Lower leg skin (tissue), 4 donors: ENCODE measurements around the gene CILP. TPM values are rescaled to one million over a fixed set of nuclear protein-coding genes. Genes with fewer than 3 reads are reported as not detected.
A peak's percentile ranks its signal among the peaks of the same experiment; 100 is the strongest.

Experiments
- DNase-seq, 2 donors: peaks; one replicate each; pipeline ENCODE4 v3.0.0-alpha.2; 2019; ENCODE audit warnings: low spot score in 2 of 2
- H3K4me3 ChIP-seq: fragments of 200-600 bp; sonication (generic); 2 replicates; pipeline ENCODE4 v1.5.1; 2017; ENCODE audit warnings: mild to moderate bottlenecking, low read depth; ENCODE audit not compliant: poor library complexity, severe bottlenecking
- POLR2A ChIP-seq, 2 donors: fragments of 450-650 bp; IDR thresholded peaks; one replicate each; pipeline ENCODE4 v1.6.1; 2016 to 2017; ENCODE audit warnings: antibody characterized with exemption in 2 of 2, mild to moderate bottlenecking in 1 of 2, moderate library complexity in 1 of 2
- WGBS, 2 donors: methylation state at CpG; one replicate each; pipeline ENCODE4 v1.1.5; 2018; 5-methylcytosine and 5-hydroxymethylcytosine counted together
- intact Hi-C: fragments of 100-400 bp; cut with DNase I; formaldehyde crosslinking; loops from one replicate; pipeline ENCODE4 v1.15.0; 2023; ENCODE audit warnings: low total_unique reads
- total RNA-seq, 4 donors: library from RNA; depleted of rRNA; stranded (reverse); fragments of >200 nt; gene quantifications; one replicate each; pipeline ENCODE4 v1.1.0, GENCODE V29; 2016
- TF ChIP-seq, protein P1 (sequence below), 3 donors: fragments of 450-650 bp; IDR thresholded peaks; one replicate each; pipeline ENCODE4 v1.5.1; 2016; ENCODE audit warnings: antibody characterized with exemption in 3 of 3, mild to moderate bottlenecking in 3 of 3, moderate library complexity in 2 of 3

CILP gene, protein sequence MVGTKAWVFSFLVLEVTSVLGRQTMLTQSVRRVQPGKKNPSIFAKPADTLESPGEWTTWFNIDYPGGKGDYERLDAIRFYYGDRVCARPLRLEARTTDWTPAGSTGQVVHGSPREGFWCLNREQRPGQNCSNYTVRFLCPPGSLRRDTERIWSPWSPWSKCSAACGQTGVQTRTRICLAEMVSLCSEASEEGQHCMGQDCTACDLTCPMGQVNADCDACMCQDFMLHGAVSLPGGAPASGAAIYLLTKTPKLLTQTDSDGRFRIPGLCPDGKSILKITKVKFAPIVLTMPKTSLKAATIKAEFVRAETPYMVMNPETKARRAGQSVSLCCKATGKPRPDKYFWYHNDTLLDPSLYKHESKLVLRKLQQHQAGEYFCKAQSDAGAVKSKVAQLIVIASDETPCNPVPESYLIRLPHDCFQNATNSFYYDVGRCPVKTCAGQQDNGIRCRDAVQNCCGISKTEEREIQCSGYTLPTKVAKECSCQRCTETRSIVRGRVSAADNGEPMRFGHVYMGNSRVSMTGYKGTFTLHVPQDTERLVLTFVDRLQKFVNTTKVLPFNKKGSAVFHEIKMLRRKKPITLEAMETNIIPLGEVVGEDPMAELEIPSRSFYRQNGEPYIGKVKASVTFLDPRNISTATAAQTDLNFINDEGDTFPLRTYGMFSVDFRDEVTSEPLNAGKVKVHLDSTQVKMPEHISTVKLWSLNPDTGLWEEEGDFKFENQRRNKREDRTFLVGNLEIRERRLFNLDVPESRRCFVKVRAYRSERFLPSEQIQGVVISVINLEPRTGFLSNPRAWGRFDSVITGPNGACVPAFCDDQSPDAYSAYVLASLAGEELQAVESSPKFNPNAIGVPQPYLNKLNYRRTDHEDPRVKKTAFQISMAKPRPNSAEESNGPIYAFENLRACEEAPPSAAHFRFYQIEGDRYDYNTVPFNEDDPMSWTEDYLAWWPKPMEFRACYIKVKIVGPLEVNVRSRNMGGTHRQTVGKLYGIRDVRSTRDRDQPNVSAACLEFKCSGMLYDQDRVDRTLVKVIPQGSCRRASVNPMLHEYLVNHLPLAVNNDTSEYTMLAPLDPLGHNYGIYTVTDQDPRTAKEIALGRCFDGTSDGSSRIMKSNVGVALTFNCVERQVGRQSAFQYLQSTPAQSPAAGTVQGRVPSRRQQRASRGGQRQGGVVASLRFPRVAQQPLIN
- total RNA-seq: 10 to 100 TPM in 2 of 4 donors, 1 to 10 TPM in 2; 3.9 to 66.8 (median 9.3) TPM

DNA sequence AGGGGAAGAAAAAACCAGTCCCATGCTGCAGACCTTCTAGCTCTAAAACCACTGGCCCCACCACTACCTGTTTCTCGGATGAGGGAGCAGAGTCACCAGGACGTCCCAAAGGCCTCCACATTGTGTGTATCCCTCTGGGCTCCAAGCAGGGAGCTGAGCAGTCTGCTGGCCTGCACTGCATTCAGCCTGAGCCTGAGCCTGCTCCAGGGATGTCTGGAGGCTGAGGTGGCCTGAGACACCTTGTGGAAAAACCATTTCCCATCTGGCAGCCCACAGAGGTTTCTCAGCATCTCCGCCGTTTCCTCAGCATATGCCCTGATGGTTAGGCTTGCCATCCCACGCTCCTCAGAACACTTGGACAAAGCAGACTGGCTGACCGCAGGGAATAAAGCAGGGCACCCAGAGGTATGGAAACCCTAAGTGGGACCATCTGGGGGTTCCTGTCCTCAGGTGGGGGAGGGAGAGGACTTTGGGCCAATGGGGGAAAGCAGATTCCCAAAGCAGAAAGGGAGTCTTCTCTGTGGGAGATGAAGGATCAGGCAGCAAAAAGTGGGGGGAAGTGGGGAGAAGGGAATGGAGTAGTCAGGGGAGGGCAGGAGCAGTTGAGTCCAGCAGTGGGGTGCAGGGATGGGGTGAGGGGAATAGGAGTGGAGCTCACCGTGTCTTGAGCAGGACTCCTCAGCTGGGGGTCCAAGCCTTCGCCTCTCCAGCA is at the start of gene CILP:
Gene CILP (minus strand): TSS at position 704 of the 712 bp plus-strand sequence. CDS start 1,718 bp downstream, outside the sequence.
- intact Hi-C loops: loop anchor here (5.0 kb wide), 1 partner anchor 1291 kb away; the partner anchor contains the start of gene RPL4
- TF ChIP-seq POLR2A (IDR thresholded peaks at IDR 0.05): no peak
- DNase-seq: no peak
- H3K4me3 ChIP-seq: no peak within 1 kb of the TSS
- WGBS, 2 donors: 73 to 85% methylated on average over 8 of the region's 8 CpGs

DNA sequence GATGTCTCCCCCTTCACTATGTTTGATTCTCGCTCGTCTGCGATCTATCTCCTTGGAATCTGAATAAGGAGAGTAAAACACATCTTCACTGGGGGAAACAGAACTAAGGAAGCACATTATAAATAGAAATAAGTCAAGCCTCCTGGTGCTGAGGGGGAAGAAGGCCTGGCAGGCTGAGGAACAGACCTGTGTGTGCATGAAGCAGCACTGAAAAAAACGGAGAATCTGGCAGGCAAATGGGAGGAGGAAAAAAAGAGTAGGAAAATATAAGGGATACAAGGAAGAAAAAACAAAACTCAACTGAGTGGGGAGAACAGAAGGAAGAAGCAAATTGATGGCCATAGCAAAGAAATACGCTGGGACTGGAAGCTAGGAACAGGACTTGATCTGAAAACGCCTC is 49.7 kb upstream of the CILP start:
- H3K4me3 ChIP-seq: no peak overlapping the region
- no peak for DNase-seq
- TF ChIP-seq, protein P1, sequence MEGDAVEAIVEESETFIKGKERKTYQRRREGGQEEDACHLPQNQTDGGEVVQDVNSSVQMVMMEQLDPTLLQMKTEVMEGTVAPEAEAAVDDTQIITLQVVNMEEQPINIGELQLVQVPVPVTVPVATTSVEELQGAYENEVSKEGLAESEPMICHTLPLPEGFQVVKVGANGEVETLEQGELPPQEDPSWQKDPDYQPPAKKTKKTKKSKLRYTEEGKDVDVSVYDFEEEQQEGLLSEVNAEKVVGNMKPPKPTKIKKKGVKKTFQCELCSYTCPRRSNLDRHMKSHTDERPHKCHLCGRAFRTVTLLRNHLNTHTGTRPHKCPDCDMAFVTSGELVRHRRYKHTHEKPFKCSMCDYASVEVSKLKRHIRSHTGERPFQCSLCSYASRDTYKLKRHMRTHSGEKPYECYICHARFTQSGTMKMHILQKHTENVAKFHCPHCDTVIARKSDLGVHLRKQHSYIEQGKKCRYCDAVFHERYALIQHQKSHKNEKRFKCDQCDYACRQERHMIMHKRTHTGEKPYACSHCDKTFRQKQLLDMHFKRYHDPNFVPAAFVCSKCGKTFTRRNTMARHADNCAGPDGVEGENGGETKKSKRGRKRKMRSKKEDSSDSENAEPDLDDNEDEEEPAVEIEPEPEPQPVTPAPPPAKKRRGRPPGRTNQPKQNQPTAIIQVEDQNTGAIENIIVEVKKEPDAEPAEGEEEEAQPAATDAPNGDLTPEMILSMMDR (IDR thresholded peaks at IDR 0.05): no peak
- no peak for TF ChIP-seq POLR2A (IDR thresholded peaks at IDR 0.05)
- WGBS, 2 donors: 89 to 91% methylated on average over 6 of the region's 6 CpGs
- intact Hi-C loops: no loop called here

DNA sequence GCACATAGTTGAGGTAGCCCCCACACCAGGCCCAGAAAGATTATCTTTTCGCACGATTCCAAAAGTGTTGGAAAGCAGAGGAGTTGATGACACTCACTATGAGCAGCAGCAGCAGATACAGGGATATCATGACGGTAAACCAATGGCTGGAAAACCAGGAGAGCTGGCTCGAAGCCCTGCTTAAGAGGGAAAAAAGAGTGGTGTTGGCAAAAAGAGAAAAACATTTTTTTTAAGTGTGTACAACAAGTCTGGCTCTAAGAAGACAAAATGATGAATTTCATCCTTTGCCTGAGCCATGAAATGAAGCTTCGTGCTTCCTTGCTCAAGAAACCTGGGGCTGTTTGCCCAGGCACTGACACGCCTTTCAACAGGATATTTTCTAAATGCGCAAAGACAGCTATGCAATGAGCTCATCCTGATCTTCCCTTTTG is 48.1 kb upstream of the CILP start:
- TF ChIP-seq, protein P1 (IDR thresholded peaks at IDR 0.05): no peak
- TF ChIP-seq POLR2A (IDR thresholded peaks at IDR 0.05): no peak
- no peak overlapping the region for H3K4me3 ChIP-seq
- DNase-seq: peak; percentile 69 to 89
- intact Hi-C loops: no loop called here
- WGBS, 2 donors: 64 to 67% methylated on average over 7 of the region's 7 CpGs

DNA sequence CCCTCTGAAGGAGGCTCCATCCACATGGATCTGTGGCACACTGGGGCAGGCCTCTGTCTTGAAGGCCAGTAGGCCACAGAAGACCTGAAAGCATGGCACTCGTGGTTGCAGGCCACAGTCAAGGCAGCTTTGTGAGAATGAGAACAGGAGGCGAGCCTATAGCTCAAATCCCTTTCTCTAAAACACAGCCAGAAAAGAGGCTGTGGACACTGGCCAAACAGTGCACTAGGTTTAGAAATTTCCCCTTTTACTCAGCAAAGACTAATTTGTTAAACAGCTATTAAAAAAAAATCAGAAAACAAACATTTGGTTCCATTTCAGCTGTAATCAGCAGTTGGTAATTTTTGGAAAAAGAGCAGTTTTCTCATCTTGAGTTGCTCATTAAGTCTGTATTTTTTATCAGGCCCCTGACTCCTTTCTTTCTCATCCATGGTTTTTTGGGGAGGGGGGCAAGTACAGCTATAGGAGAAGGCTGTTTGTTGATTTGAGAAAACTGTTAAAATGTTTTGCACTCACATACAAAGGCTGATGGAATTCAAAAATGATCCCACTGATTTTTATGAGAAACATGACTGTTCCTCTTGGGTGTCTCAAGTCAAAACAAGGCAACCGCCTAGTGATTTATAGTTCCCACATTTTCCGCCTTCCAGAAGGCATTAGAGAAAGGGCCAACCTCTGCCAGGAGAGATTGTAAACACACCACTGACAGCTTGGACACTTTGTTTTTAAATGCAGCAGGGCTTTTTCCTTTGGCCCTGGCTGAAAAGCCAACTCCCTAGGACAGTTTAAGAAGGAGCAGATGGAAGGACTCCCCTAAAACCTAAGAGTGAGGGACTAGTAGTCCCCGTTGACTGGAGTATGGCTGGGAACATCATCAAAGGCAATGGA is 47.3 kb upstream of the CILP start:
- no peak for TF ChIP-seq POLR2A (IDR thresholded peaks at IDR 0.05)
- TF ChIP-seq, protein P1 (IDR thresholded peaks at IDR 0.05): no peak
- 55 to 62% methylated on average over 5 of the region's 5 CpGs for WGBS, 2 donors
- no peak overlapping the region for H3K4me3 ChIP-seq
- peak in 1 of 2 donors; percentile 70 for DNase-seq
- intact Hi-C loops: no loop called here

DNA sequence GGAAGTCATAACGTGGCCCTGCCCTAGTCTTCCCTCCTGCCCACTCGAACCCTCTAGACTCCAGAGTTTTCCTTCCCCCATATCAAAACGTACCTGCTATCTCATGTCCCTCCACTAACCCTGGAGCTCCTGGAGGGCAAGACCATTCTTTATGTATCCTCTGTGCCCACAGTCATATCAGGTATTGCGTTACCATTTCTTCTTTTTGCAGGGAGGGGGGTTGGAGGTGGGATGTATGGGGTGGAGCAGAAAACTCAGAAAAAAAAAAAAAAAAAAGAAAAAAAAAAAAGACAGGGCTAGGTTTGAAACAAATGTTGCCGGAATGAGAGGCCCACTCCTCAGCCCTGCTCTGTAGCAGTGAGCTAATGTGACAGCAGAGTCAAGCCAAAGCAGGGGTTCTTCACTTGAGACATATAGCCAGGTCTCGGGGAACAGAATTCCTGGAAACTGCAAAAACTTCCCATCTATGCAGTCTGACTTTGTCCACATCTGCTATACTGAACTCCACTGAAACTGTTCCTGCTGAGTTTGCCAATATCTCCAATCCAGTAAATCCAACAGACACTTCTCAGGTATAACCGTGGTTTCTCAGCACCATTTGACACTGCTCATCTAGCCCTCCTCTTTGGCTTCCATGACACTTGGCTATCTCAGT is 44.3 kb upstream of the CILP start:
- intact Hi-C loops: no loop called here
- no peak for DNase-seq
- WGBS, 2 donors: 89 to 94% methylated on average over 7 of the region's 7 CpGs
- no peak overlapping the region for H3K4me3 ChIP-seq
- no peak for TF ChIP-seq POLR2A (IDR thresholded peaks at IDR 0.05)
- TF ChIP-seq, protein P1 (IDR thresholded peaks at IDR 0.05): no peak
